H1 (cell line): Measurements from ENCODE around the gene BBC3. TPM values are rescaled to one million over a fixed set of nuclear protein-coding genes. Genes with fewer than 3 reads are reported as not detected.

ENCODE experiments used
- ATF3 ChIP-seq: IDR thresholded peaks from 2 replicates; pipeline ENCODE4 v1.6.1; 2011; ENCODE audit warnings: low read depth, mild to moderate bottlenecking, low read length; ENCODE audit not compliant: insufficient read depth
- BRCA1 ChIP-seq: IDR thresholded peaks from 2 replicates; pipeline ENCODE4 v1.6.1; 2012; ENCODE audit warnings: low read depth, low read length, improper control_type of control experiment
- CBX5 ChIP-seq: fragments of 300-800, 300-1000 bp; sonication (generic); IDR thresholded peaks from 2 replicates; pipeline ENCODE4 v1.7.1; 2016; ENCODE audit warnings: antibody characterized with exemption, low read length, low read depth
- CTBP2 ChIP-seq: IDR thresholded peaks from 2 replicates; pipeline ENCODE4 v1.7.0; 2011; ENCODE audit warnings: borderline replicate concordance, mild to moderate bottlenecking, moderate library complexity, mixed read lengths, low read length; ENCODE audit not compliant: insufficient read depth, insufficient read length
- GTF2F1 ChIP-seq: IDR thresholded peaks from 2 replicates; pipeline ENCODE4 v1.6.1; 2012; ENCODE audit warnings: low read depth, low read length, improper control_type of control experiment, borderline replicate concordance
- USF2 ChIP-seq: IDR thresholded peaks from 2 replicates; pipeline ENCODE4 v1.6.1; 2011; ENCODE audit warnings: low read length, improper control_type of control experiment
- polyA plus RNA-seq, 7 experiments: library from polyadenylated mRNA; depleted of rRNA in 3 of 7; stranded (reverse) in 5 of 7; unstranded in 2 of 7; fragments of >200 nt in 5 of 7; fragments of 200-250 nt in 2 of 7; gene quantifications; 1 replicate in 5 of 7; 2 replicates in 1 of 7; 4 replicates in 1 of 7; pipeline versions ENCODE4 v1.2.1 to v1.2.3, GENCODE V29; 2011 to 2013; ENCODE audit warnings: missing spikeins in 2 of 7, mixed read lengths in 2 of 7
- total RNA-seq: library from RNA; stranded (reverse); fragmentation: NEBNext Ultra II Directional; extraction: Animal tissue kit (Norgen Biotek cat#: 25700); gene quantifications from 2 replicates; pipeline ENCODE4 v1.2.1, GENCODE V29; 2021

The BBC3 gene
- total and polyA plus RNA-seq, 2 of the 8 experiments (the other 6 are each of a cell fraction or from before 2014, with no cell fraction given), result 13.2 to 21.6 TPM

DNA sequence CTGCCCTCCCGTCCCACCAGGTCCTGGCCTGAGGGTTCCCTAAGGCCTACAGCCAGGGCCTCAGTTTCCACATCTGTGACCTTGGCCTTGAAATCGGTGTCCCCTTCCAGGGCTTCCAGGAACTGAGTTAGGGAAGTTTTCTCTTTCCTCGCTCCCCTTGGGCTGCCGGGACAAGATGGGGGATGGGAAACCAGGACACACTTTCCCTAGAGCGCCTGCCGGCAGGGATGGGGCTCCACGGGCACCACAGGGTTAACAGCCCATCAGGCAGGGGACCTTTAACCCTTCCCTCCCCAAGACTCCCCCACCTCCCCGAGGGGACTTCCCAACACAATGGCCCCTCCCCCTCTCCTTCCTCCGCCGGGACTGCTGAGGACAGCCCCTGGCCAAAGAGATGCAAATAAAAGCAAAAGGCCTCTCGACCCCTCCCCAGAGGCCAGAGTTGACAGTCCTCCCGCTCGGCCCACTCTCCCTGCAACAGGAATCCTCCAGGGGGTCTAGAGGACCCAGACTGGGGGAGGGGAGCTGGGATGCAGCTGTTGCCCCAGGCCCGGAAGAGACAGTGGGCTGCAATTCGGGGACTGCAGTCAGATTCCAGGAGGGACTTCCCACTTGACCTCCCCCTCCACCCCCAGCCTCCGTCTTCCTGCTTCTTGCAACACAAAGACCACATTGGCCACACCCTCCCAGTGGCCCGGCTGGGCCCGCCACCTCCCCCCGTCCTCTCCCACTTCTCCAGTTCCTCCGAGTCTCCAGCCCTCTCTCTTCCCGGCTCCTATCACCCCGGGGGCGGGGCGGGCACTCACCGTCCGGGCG lies 3.4 kb downstream of the BBC3 start (continued):
- TF ChIP-seq GTF2F1 (no peak; the same call in 1 of the 2 replicates), CBX5 (no peak), CTBP2 (no peak), BRCA1 (no peak), USF2 (no peak), ATF3 (no peak)
